ENCODE measurements around the gene GALNT17.
"Not testable (repeated sequence)": the region's sequence is repeated elsewhere in the genome, so short reads cannot be mapped to it uniquely, and the experiment has no call there.

The GALNT17 gene

GRCh38 chr7:71618278-71618677 lies 486.3 kb downstream of the GALNT17 start:
- no peak for DNase-seq (ENCODE audit: low spot score)

GRCh38 chr7:71625545-71625944 lies 493.6 kb downstream of the GALNT17 start:
- FAIRE-seq: no peak
- DNase-seq (ENCODE audit: low spot score): no peak

More at GRCh38 chr7:71618278-71618677, 486.3 kb downstream of the GALNT17 start:
- FAIRE-seq: no peak

- peak; percentile 55 for DNase-seq (ENCODE audit: low spot score)
- FAIRE-seq: no peak
Observed at GRCh38 chr7:71626206-71626605, 494.3 kb downstream of the GALNT17 start.

- DNase-seq (ENCODE audit: low spot score): no peak
- no peak for FAIRE-seq
Observed at GRCh38 chr7:71627651-71628050, 495.7 kb downstream of the GALNT17 start.

GRCh38 chr7:71630516-71630915 lies 498.6 kb downstream of the GALNT17 start:
- FAIRE-seq (no peak), DNase-seq (ENCODE audit: low spot score) (no peak)

- peak; percentile 89 for DNase-seq (ENCODE audit: low spot score)
- FAIRE-seq: peak; percentile 91
Observed at GRCh38 chr7:71633551-71634008, 501.6 kb downstream of the GALNT17 start.

GRCh38 chr7:71635849-71636248 lies 503.9 kb downstream of the GALNT17 start:
- FAIRE-seq; DNase-seq (ENCODE audit: low spot score): not testable (repeated sequence)

GRCh38 chr7:71636329-71636728 lies 504.4 kb downstream of the GALNT17 start:
- no peak for DNase-seq (ENCODE audit: low spot score)
- no peak for FAIRE-seq

GRCh38 chr7:71637578-71637977 lies 505.6 kb downstream of the GALNT17 start:
- DNase-seq (ENCODE audit: low spot score) (peak; percentile 60), FAIRE-seq (no peak)

- FAIRE-seq (no peak), DNase-seq (ENCODE audit: low spot score) (no peak)
Observed at GRCh38 chr7:71638108-71638507, 506.2 kb downstream of the GALNT17 start.

- FAIRE-seq (no peak), DNase-seq (ENCODE audit: low spot score) (no peak)
Observed at GRCh38 chr7:71639382-71640085, 507.6 kb downstream of the GALNT17 start.

GRCh38 chr7:71643031-71643430 lies 511.1 kb downstream of the GALNT17 start:
- DNase-seq (ENCODE audit: low spot score); FAIRE-seq: not testable (repeated sequence)

- FAIRE-seq: no peak
- no peak for DNase-seq (ENCODE audit: low spot score)
Observed at GRCh38 chr7:71645836-71646235, 513.9 kb downstream of the GALNT17 start.

- FAIRE-seq (no peak), DNase-seq (ENCODE audit: low spot score) (no peak)
Observed at GRCh38 chr7:71649812-71650211, 517.9 kb downstream of the GALNT17 start.

GRCh38 chr7:71650653-71651337 lies 518.9 kb downstream of the GALNT17 start:
- no peak for DNase-seq (ENCODE audit: low spot score)
- no peak for FAIRE-seq

GRCh38 chr7:71652510-71652909 lies 520.6 kb downstream of the GALNT17 start:
- no peak for DNase-seq (ENCODE audit: low spot score)
- FAIRE-seq: no peak

- no peak for FAIRE-seq
- no peak for DNase-seq (ENCODE audit: low spot score)
Observed at GRCh38 chr7:71657386-71657785, 525.4 kb downstream of the GALNT17 start.

GRCh38 chr7:71659622-71660021 lies 527.7 kb downstream of the GALNT17 start:
- DNase-seq (ENCODE audit: low spot score) (no peak), FAIRE-seq (no peak)

GRCh38 chr7:71661671-71662224 lies 529.8 kb downstream of the GALNT17 start:
- DNase-seq (ENCODE audit: low spot score) (no peak), FAIRE-seq (no peak)

- FAIRE-seq: no peak
- no peak for DNase-seq (ENCODE audit: low spot score)
Observed at GRCh38 chr7:71665716-71666115, 533.8 kb downstream of the GALNT17 start.

- DNase-seq (ENCODE audit: low spot score) (no peak), FAIRE-seq (no peak)
Observed at GRCh38 chr7:71668572-71668971, 536.6 kb downstream of the GALNT17 start.

- no peak for FAIRE-seq
- DNase-seq (ENCODE audit: low spot score): no peak
Observed at GRCh38 chr7:71679480-71679879, 547.5 kb downstream of the GALNT17 start.
